Glutamatergic neuron (in vitro differentiated cells): Measurements from ENCODE around the gene PARP3. TPM values are rescaled to one million over a fixed set of nuclear protein-coding genes. Genes with fewer than 3 reads are reported as not detected.

Experiments used
- DNase-seq: peaks from one replicate; pipeline ENCODE4 v3.0.0; 2022
- H3K27ac Mint-ChIP-seq: one replicate; pipeline ENCODE4 v1.8.0; 2020; ENCODE audit warnings: mild to moderate bottlenecking, mixed read lengths, inconsistent platforms; ENCODE audit not compliant: unreplicated experiment
- H3K27me3 Mint-ChIP-seq: one replicate; pipeline ENCODE4 v1.8.0; 2020; ENCODE audit warnings: mild to moderate bottlenecking, moderate library complexity, mixed read lengths, inconsistent platforms; ENCODE audit not compliant: unreplicated experiment
- H3K36me3 Mint-ChIP-seq: one replicate; pipeline ENCODE4 v1.8.0; 2020; ENCODE audit warnings: mild to moderate bottlenecking, mixed read lengths, inconsistent platforms; ENCODE audit not compliant: unreplicated experiment
- H3K4me1 Mint-ChIP-seq: one replicate; pipeline ENCODE4 v1.8.0; 2020; ENCODE audit warnings: mild to moderate bottlenecking, low read depth, mixed read lengths, inconsistent platforms; ENCODE audit not compliant: unreplicated experiment
- H3K4me3 Mint-ChIP-seq: one replicate; pipeline ENCODE4 v1.8.0; 2020; ENCODE audit warnings: mild to moderate bottlenecking, mixed read lengths, inconsistent platforms; ENCODE audit not compliant: unreplicated experiment
- H3K9me3 Mint-ChIP-seq: one replicate; pipeline ENCODE4 v1.8.0; 2020; ENCODE audit warnings: mild to moderate bottlenecking, moderate library complexity, mixed read lengths, inconsistent platforms; ENCODE audit not compliant: unreplicated experiment
- CTCF ChIP-seq: fragments of 200-600 bp; sonication (generic); IDR thresholded peaks from one replicate; pipeline ENCODE4 v1.5.0; 2021; ENCODE audit not compliant: partially characterized antibody, unreplicated experiment
- total RNA-seq: library from RNA; stranded (reverse); fragmentation: NEBNext Ultra II Directional; extraction: Animal tissue kit (Norgen Biotek cat#: 25700); gene quantifications from one replicate; pipeline ENCODE4 v1.2.1, GENCODE V29; 2021; ENCODE audit not compliant: unreplicated experiment

Gene PARP3
- total RNA-seq, 1 donor from 2014 or later, result 3.8 TPM

- peaks cover 12% of the 10 kb centered on the region for H3K27me3 Mint-ChIP-seq
- H3K36me3 Mint-ChIP-seq, result no peaks in the 10 kb centered on the region
- H3K4me1 Mint-ChIP-seq, result peaks cover 14% of the 10 kb centered on the region
- H3K4me3 Mint-ChIP-seq, result peak overlapping the region; percentile 52
- TF ChIP-seq CTCF, result no peak
- no peak overlapping the region for H3K27ac Mint-ChIP-seq
- no peak for DNase-seq
- H3K9me3 Mint-ChIP-seq, result peaks cover 8% of the 10 kb centered on the region
These were observed 35.4 kb downstream of the PARP3 start for GRCh38 chr3:51977446-51978142.

GRCh38 chr3:51978143-51978502, 36.0 kb downstream of the PARP3 start:
- DNase-seq, result no peak
- Mint-ChIP-seq H3K27ac (no peak overlapping the region), H3K4me1 (peaks cover 16% of the 10 kb centered on the region), H3K4me3 (no peak overlapping the region), H3K36me3 (no peaks in the 10 kb centered on the region), H3K9me3 (peaks cover 8% of the 10 kb centered on the region), H3K27me3 (peaks cover 12% of the 10 kb centered on the region)
- TF ChIP-seq CTCF, result no peak

GRCh38 chr3:51980253-51980652, 38.1 kb downstream of the PARP3 start:
- peaks cover 11% of the 10 kb centered on the region for H3K4me1 Mint-ChIP-seq

GRCh38 chr3:51982352-51982837, 40.2 kb downstream of the PARP3 start:
- H3K4me3 Mint-ChIP-seq, result peak overlapping the region; percentile 86
- peaks cover 5% of the 10 kb centered on the region for H3K4me1 Mint-ChIP-seq
- H3K36me3 Mint-ChIP-seq, result no peaks in the 10 kb centered on the region
- no peaks in the 10 kb centered on the region for H3K9me3 Mint-ChIP-seq
- TF ChIP-seq CTCF, result peak; percentile 65
- no peak for DNase-seq
- H3K27ac Mint-ChIP-seq, result peak overlapping the region; percentile 85
- peaks cover 1% of the 10 kb centered on the region for H3K27me3 Mint-ChIP-seq

More at GRCh38 chr3:51980253-51980652, 38.1 kb downstream of the PARP3 start:
- Mint-ChIP-seq H3K4me3 (no peak overlapping the region), H3K9me3 (peaks cover 6% of the 10 kb centered on the region), H3K27ac (no peak overlapping the region), H3K36me3 (no peaks in the 10 kb centered on the region), H3K27me3 (peaks cover 7% of the 10 kb centered on the region)
- no peak for TF ChIP-seq CTCF
- DNase-seq, result no peak

- Mint-ChIP-seq H3K36me3 (no peaks in the 10 kb centered on the region), H3K27ac (peak within 1 kb of the TSS; percentile 85), H3K4me3 (peak within 1 kb of the TSS; percentile 86), H3K9me3 (no peaks in the 10 kb centered on the region), H3K4me1 (peaks cover 5% of the 10 kb centered on the region), H3K27me3 (no peaks in the 10 kb centered on the region)
- peak; percentile 53 for TF ChIP-seq CTCF
- peak; percentile 83 for DNase-seq
These were observed 40.8 kb downstream of the PARP3 start, which contains the start of gene ACY1 for GRCh38 chr3:51982838-51983577. Gene ACY1, plus strand, starts transcription at chr3:51983535. Its CDS starts 530 bp downstream, at chr3:51984065.
